HG03025 (cell line): Measurements from ENCODE around the gene MAP3K8.

Source experiments
- ATAC-seq: cut with Tn5 transposase; IDR thresholded peaks from one replicate; pipeline ENCODE4 v1.9.1; 2021; ENCODE audit warnings: mild to moderate bottlenecking, moderate library complexity; ENCODE audit not compliant: unreplicated experiment, low FRiP score

MAP3K8 gene

GRCh38 chr10:30433730-30434272 lies at the start of gene MAP3K8:
TSS of gene MAP3K8 (plus strand) at chr10:30434184. CDS start at chr10:30438939, 4,755 bp downstream.
- peak; percentile 55 for ATAC-seq

GRCh38 chr10:30384701-30385201 lies 49.2 kb upstream of the MAP3K8 start:
- no peak for ATAC-seq

- ATAC-seq: no peak
Observed at GRCh38 chr10:30386801-30387588, 47.0 kb upstream of the MAP3K8 start.

DNA sequence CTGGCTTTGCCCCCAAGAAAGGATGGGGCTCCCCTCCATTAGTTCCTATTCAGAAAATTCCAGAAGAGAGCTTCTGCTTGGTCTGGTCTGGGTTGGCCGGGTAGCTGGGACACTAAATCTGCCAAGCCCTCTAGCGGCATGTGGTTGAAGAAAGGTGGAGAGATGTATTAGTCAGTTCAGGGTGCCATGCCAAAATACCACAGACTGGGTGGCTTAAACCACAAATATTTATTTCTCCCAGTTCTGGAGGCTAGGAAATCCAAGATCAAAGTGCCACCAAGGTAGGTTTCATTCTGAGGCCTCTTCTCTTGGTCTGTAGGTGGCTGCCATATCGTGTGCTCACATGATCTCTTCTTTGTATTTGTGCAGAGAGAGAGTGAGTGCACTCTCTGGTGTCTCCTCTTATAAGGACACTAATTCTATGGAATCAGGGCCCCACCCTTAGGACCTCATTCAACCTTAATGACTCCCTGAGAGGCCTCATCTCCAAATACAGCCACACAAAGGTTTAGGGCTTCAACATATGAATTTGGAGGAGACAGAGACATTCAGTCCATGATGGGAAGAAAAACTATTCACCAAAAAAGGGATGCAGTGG lies 46.2 kb upstream of the MAP3K8 start:
- no peak for ATAC-seq

GRCh38 chr10:30389543-30389942 lies 44.4 kb upstream of the MAP3K8 start:
- ATAC-seq: no peak

DNA sequence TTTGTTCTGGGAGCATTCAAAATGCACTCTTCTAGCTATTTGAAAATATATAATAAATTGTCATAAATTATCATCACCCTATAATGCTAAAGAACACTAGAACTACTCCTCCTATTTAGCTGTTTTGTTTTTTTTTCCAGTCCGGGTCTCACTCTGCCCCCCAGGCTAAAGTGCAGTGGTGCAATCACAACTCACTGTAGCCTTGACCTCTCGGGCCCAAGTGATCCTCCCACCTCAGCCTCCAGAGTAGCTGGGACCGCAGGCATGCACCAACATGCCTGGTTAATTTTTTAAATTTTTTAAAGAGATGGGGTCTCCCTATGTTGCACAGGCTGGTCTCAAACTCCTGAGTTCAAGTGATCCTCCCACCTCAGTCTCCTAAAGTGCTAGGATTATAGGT lies 43.8 kb upstream of the MAP3K8 start:
- ATAC-seq: no peak

- no peak for ATAC-seq
Observed at GRCh38 chr10:30391266-30391665, 42.7 kb upstream of the MAP3K8 start.

GRCh38 chr10:30392564-30392990 lies 41.4 kb upstream of the MAP3K8 start:
- ATAC-seq: peak; percentile 92

- ATAC-seq: no peak
Observed at GRCh38 chr10:30396293-30396692, 37.7 kb upstream of the MAP3K8 start.

DNA sequence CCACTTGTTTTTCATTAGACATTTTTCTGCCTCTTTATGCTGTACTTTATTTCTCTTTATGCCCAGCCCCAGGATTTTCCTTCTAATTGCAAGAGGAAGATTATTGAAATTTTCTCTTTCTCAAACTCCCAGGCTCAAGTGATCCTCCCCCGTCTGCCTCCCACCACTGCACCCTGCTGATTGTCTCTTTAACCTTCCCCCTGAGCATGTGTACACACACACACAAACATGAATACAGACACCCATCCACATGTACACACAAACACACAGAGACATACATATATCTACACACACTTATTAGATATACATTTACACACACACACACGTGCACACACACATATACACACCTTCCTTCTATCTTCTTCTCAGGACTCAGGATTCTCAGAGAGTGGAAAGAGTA lies 37.3 kb upstream of the MAP3K8 start:
- no peak for ATAC-seq

DNA sequence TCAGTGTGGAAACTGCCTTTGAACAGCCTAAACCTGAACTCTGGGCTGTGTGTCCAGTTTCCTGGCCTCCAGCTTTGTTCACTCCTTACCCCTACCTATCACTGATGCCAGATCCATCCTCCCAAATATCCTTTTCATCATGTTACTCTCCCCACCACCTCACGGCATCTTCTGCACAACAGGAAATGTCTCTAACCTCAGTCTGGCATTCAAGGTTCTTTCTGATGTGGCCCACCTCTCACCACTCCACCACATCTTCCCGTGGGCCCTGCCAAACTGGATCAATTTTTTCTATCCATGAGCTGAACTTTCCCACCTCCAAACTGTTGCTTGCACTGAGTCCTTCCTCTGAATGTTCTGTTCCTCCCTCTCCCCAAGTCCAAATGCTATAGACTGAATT lies 35.8 kb upstream of the MAP3K8 start:
- no peak for ATAC-seq

- ATAC-seq: no peak
Observed at GRCh38 chr10:30398788-30399187, 35.2 kb upstream of the MAP3K8 start.

- ATAC-seq: no peak
Observed at GRCh38 chr10:30403494-30403893, 30.5 kb upstream of the MAP3K8 start.

- ATAC-seq: no peak
Observed at GRCh38 chr10:30404540-30404939, 29.4 kb upstream of the MAP3K8 start.

DNA sequence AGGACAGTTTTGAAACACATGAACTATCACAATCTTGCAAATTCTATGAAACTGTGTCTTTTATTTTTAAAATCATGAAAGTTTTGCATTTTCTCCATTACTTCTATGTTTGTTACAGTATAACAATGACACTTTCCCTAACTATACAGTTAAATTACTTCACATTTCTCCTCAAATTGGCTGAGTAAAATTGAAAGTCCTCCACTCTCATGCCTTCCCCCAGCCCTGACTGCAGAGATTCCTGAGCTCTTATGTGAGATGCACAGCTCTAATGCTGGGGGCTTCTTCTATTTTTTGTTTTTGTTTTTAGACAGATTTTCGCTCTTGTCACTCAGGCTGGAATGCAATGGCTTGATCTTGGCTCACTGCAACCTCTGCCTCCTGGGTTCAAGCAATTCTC lies 22.7 kb upstream of the MAP3K8 start:
- no peak for ATAC-seq

GRCh38 chr10:30412901-30413300 lies 21.1 kb upstream of the MAP3K8 start:
- no peak for ATAC-seq

GRCh38 chr10:30413996-30414576 lies 19.9 kb upstream of the MAP3K8 start:
- no peak for ATAC-seq

DNA sequence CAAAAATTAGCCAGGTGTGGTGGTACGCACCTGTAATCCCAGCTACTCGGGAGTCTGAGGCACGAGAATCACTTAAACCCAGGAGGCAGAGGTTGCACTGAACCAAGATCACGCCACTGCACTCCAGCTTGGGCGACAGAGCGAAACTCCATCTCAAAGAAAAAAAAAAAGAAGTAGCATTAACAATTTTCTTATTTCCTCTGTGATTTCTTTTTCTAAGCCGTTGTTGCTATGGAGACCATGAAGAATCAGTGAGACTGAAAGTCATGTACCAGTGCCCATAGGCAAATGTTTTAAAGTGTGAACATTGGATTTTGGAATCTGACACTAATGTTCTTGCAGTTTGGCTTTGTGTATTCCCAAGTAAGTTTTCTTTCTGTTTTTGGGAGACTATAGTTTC lies 18.4 kb upstream of the MAP3K8 start:
- ATAC-seq: no peak

- no peak for ATAC-seq
Observed at GRCh38 chr10:30417301-30417700, 16.7 kb upstream of the MAP3K8 start.

DNA sequence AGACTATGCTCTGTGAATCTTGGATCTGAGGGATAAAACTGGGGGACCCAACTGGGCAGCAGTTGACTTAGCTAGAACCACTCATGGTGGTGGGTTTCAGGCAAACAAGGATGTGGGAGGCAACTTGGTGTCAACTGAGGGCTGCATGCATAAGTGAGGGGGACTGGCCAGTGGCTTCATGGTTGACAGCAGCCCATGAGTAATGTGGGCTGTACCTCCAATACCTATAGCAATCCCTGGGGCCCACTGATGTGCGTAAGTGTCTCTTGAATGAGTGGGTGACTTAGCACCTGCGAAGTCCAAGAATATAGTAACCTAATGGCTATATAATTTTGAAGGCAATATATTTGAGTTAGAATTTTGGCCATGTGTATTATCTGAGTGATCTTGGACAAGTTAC lies 13.7 kb upstream of the MAP3K8 start:
- ATAC-seq: peak; percentile 53

- ATAC-seq: no peak
Observed at GRCh38 chr10:30420766-30421165, 13.2 kb upstream of the MAP3K8 start.
